ENCODE measurements around the gene SRCIN1. TPM values are rescaled to one million over a fixed set of nuclear protein-coding genes. Genes with fewer than 3 reads are reported as not detected.

The SRCIN1 gene
- total RNA-seq, 1 donor from 2014 or later: 2.1 TPM

DNA sequence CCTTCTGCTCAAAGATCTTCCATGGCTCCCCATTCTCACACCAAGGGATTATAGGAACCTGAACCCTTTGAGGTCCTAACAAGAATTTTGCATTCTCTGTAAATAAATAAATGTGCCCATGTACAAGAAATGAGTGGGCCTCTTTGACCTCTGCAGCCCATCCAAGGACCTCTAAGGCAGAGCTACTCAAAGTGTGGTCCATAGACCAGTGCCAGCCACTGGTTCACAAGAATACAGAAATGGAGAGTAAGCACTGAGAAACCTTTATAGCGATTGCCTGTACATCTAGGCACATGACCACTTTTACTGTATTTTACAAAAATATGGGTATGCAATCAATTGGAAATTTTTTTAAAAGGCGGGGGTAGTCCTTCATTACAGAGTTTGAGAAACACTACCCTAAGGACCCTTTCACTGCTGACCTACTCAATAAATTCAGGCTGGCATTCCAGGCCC lies 7.8 kb upstream of the SRCIN1 start:
- H3K4me3 ChIP-seq (ENCODE audit: low read depth, low read length): no peak overlapping the region
- TF ChIP-seq, protein P1, sequence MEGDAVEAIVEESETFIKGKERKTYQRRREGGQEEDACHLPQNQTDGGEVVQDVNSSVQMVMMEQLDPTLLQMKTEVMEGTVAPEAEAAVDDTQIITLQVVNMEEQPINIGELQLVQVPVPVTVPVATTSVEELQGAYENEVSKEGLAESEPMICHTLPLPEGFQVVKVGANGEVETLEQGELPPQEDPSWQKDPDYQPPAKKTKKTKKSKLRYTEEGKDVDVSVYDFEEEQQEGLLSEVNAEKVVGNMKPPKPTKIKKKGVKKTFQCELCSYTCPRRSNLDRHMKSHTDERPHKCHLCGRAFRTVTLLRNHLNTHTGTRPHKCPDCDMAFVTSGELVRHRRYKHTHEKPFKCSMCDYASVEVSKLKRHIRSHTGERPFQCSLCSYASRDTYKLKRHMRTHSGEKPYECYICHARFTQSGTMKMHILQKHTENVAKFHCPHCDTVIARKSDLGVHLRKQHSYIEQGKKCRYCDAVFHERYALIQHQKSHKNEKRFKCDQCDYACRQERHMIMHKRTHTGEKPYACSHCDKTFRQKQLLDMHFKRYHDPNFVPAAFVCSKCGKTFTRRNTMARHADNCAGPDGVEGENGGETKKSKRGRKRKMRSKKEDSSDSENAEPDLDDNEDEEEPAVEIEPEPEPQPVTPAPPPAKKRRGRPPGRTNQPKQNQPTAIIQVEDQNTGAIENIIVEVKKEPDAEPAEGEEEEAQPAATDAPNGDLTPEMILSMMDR (conservative IDR thresholded peaks at IDR 0.05; ENCODE audit: low read depth, low read length): no peak
- no peak for DNase-seq (ENCODE audit: low read depth)

DNA sequence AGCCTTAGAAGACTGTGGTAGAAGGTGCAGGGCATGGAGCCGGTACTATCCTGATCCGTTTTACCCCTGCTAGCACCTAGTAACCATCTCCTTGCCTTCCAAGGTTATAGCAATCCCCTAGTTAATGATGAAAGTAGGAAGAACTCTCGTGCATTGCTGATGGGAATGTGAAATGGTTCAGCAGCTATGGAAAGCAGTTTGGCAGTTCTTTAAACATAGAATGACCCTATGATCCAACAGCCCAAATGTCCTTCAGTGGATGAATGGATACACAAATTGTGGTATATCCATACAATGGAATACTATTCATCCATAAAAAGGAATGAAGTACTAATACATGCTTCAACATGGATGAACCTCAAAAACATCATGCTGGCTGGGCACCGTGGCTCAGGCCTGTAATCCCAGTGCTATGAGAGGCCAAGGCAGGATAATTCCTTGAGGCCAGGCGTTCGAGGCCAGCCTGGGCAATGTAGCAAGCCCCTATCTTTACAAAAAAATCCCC lies 6.2 kb upstream of the SRCIN1 start:
- TF ChIP-seq, protein P1 (conservative IDR thresholded peaks at IDR 0.05; ENCODE audit: low read depth, low read length): no peak
- no peak overlapping the region for H3K4me3 ChIP-seq (ENCODE audit: low read depth, low read length)
- no peak for DNase-seq (ENCODE audit: low read depth)

DNA sequence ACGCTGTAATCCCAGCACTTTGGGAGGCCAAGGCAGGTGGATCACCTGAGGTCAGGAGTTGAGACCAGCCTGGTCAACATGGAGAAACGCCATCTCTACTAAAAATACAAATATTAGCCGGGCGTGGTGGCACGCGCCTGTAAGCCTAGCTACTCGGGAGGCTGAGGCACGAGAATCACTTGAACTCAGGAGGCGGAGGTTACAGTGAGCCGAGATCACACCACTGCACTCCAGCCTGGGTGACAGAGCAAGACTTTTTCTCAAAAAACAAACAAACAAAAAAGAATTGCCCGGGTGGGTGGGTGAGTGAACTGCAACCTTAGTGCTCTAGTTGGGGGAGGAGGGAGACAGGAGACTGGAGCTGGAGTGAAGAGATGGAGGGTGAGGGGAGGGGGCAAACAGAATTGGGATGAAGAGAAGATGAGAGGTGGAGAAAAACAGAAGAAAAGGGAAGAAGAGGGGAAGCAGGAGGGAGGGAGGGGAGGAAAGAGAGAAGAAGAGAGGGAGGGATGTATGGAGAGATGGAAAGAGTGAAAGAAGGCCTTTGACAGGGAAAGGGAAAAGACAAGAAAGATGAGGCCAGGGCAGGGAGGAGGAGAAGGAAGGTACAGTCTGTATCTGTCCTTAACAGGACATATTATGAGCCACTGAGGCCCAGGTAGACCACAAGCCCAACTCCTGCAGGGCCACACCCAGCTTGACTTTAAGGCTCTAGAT lies 5.5 kb upstream of the SRCIN1 start:
- DNase-seq (ENCODE audit: low read depth): no peak
- TF ChIP-seq, protein P1 (conservative IDR thresholded peaks at IDR 0.05; ENCODE audit: low read depth, low read length): no peak
- H3K4me3 ChIP-seq (ENCODE audit: low read depth, low read length): no peak overlapping the region

DNA sequence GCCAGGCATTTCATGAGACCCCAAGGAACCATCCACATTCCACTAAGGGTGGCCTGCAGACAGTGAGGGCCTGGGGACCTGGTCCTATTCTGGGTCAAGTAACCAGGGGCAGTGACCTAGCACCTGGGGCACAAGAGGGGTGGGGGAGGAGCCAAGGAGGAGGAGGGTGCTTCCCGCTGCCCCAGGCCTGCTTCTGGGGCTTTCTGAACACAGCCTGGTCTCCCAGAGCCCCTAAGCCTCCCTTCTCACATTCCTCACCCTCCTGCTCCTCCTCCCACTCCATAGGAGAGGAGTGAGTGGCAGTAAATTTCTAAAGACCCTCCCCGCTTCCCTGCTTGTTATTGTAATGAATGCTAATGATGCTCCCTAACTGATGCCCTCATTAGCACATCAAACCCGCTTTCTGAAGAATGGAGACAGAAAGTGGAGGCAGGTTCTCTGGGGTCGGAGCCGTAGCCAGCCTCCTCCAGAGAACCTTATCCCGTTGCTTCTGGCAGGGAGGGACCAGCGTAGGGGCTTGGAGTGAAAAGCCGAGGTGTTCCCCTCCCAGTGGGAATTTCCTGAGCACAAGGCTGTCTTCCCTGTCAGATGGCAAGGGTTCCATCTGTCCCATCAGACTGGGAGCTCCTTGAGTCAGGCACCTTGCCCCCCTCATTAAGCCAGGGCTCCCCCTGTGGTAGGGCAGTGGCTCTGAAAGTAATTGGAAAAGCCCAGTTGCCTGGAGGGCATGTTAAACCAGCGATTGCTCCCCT lies 3.7 kb upstream of the SRCIN1 start:
- H3K4me3 ChIP-seq (ENCODE audit: low read depth, low read length): no peak overlapping the region
- TF ChIP-seq, protein P1 (conservative IDR thresholded peaks at IDR 0.05; ENCODE audit: low read depth, low read length): no peak
- DNase-seq (ENCODE audit: low read depth): no peak

DNA sequence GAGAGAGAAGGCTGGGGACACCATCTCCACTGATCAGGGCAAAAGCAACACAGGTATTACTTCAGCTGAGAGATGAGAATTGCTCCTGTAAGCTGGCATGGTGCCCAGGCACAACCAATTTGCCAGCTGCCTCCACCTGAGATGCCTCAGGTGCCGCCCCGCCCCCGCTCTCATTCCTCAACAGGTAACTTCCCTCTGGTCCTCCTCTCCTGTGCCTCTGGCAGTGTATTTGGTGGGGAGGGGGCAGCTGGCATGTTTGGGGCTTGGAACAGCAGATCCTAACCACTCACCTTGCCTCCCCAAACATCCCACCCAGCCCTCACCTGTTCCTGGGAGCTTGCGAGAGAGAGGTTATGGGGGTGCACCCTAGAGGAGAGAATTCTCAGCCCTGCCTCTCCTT lies 2.9 kb upstream of the SRCIN1 start:
- H3K4me3 ChIP-seq (ENCODE audit: low read depth, low read length): no peak overlapping the region
- no peak for DNase-seq (ENCODE audit: low read depth)
- TF ChIP-seq, protein P1 (conservative IDR thresholded peaks at IDR 0.05; ENCODE audit: low read depth, low read length): no peak

DNA sequence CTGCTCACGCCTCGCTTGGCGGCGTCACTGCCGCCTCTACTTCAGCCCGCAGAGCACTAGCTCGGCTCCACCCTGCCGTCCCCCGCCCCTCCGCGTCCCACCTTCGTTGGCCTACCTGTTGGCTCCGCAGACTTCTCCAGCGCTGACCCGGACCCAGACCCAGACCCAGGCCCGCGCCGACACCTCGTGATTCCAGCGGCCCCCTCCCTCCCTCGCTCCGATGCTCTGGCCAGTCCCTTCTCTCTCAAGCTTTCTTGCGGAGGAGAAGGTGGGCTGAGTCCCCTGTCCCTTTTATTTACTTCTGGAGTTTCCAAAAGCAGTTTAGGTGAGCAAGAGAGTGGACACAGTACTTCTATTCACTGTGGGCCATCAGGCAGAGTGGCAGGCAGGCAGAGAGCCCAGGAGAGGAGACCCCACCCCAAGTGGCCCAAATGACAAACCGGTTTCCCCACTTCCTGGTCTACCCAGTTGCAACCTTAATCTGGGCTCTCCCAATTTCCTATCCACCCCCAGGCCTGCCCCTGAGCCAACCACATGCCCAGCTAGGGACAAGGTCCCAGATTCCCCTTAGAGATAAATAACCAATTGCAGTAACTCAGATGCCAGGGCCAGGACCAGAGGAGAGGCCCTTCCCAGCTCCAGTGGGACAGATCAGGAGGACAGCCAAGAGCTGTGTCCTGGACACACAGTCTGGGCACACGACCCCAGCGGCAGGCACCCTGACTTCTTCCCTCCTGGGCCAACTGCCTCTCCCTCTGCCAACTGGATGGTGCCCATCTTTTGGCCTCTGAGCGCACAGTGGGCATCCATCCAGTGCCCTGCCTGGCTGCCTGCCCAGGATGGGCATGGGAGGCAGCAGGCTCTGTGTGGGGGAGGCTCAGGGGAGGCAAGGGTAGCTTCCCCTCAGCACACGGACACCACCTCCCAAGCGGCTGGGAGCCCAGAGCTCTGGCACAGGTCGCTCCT lies 1.2 kb upstream of the SRCIN1 start:
- H3K4me3 ChIP-seq (ENCODE audit: low read depth, low read length): no peak overlapping the region
- DNase-seq (ENCODE audit: low read depth): no peak
- TF ChIP-seq, protein P1 (conservative IDR thresholded peaks at IDR 0.05; ENCODE audit: low read depth, low read length): no peak

All from epithelial cell of proximal tubule (primary cell).